Tibial nerve (tissue), 4 donors: ENCODE results near the gene FBXO8. TPM values are rescaled to one million over a fixed set of nuclear protein-coding genes. Genes with fewer than 3 reads are reported as not detected.

Source experiments
- DNase-seq, 2 donors: peaks; one replicate each; pipeline ENCODE4 v3.0.0-alpha.2; 2019; ENCODE audit warnings: low spot score in 2 of 2
- H3K27ac ChIP-seq, 4 donors: fragments of 200-600 bp; sonication (generic) in 3 of 4; one replicate each; pipeline ENCODE4 v1.5.1; 2017 to 2019; ENCODE audit warnings: mild to moderate bottlenecking in 1 of 4
- H3K27me3 ChIP-seq, 2 donors: fragments of 200-600 bp; sonication (generic) in 1 of 2; one replicate each; pipeline versions ENCODE4 v1.5.1 to v1.6.0; 2017 to 2019
- H3K36me3 ChIP-seq, 3 donors: fragments of 200-600 bp; sonication (generic); one replicate each; pipeline ENCODE4 v1.5.1; 2018 to 2019
- H3K4me1 ChIP-seq, 4 donors: fragments of 200-600 bp; sonication (generic) in 3 of 4; one replicate each; pipeline ENCODE4 v1.5.1; 2017 to 2019
- H3K4me3 ChIP-seq, 4 donors: fragments of 200-600 bp; sonication (generic) in 3 of 4; one replicate each; pipeline ENCODE4 v1.5.1; 2017 to 2019; ENCODE audit warnings: mild to moderate bottlenecking in 1 of 4, moderate library complexity in 1 of 4
- H3K9me3 ChIP-seq, 4 donors: fragments of 200-600 bp; sonication (generic) in 3 of 4; one replicate each; pipeline ENCODE4 v1.5.1; 2017 to 2019
- EP300 ChIP-seq, 2 donors: sonication (generic); formaldehyde crosslinking; IDR thresholded peaks; one replicate each; pipeline ENCODE4 v1.6.1; 2017; ENCODE audit warnings: antibody characterized with exemption in 2 of 2, mild to moderate bottlenecking in 1 of 2
- POLR2A ChIP-seq, 2 donors: fragments of 450-650 bp; IDR thresholded peaks; one replicate each; pipeline ENCODE4 v1.6.1; 2017; ENCODE audit warnings: antibody characterized with exemption in 2 of 2, mild to moderate bottlenecking in 2 of 2, moderate library complexity in 2 of 2
- WGBS, 2 donors: methylation state at CpG; one replicate each; pipeline ENCODE4 v1.1.5; 2018; 5-methylcytosine and 5-hydroxymethylcytosine counted together
- total RNA-seq, 4 donors: library from RNA; depleted of rRNA; stranded (reverse); fragments of >200 nt; gene quantifications; one replicate each; pipeline ENCODE4 v1.1.0, GENCODE V29; 2016
- TF ChIP-seq, protein P1 (sequence below), 5 experiments: fragments of 200-600 bp in 3 of 5; fragments of 450-650 bp in 2 of 5; sonication (generic) in 3 of 5; IDR thresholded peaks; one replicate each; pipeline ENCODE4 v1.5.1; 2016 to 2019; ENCODE audit warnings: antibody characterized with exemption in 5 of 5, mild to moderate bottlenecking in 3 of 5, moderate library complexity in 2 of 5

FBXO8 gene
- total RNA-seq, 4 donors from 2014 or later: 25.3 to 34.3 (median 30.3) TPM

DNA sequence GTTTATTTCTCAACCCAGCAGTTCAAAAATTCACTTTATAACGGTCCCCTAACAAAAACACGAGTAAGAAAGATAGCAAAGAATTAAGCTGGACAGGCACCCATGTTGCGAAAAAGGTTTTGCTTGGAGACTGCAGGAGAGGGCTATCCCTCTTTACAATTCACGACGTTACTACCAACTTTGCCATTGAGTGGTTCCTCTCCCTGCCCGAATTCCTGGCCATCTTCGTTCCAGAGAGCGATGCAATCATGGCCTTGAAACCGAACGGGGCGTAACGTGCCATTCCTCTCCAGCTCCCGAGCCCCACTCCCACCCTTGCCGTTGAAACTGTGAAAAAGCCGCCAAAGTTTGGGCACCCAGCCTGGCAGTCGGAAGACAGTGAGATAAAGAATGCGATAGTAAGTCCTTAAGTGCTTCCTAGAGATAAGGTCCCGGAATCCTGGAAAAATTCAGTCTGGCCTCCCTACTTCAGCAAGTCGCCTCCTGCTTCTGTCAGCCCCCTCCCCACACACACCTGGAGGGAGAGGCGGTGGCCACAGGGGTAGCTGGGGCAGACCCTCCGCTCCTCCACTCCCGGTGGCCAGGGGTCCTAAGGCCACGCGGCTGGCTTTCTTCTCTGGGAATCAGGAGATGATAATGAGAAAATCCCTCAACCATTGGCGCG, 65.2 kb downstream of the FBXO8 start:
- no peak for DNase-seq
- peaks cover 0 to 43% (median 24%) of the 10 kb centered on the region in 4 donors for H3K4me1 ChIP-seq
- H3K27ac ChIP-seq: no peak overlapping the region
- H3K27me3 ChIP-seq: peaks cover 9 to 83% of the 10 kb centered on the region in 2 donors
- H3K9me3 ChIP-seq: no peaks in the 10 kb centered on the region
- no peaks in the 10 kb centered on the region for H3K36me3 ChIP-seq
- H3K4me3 ChIP-seq: peak overlapping the region in 2 of 4 donors; percentile 4 to 37
- WGBS, 2 donors: 15 to 20% methylated on average over 26 of the region's 26 CpGs
- TF ChIP-seq POLR2A (IDR thresholded peaks at IDR 0.05): no peak
- TF ChIP-seq, protein P1, sequence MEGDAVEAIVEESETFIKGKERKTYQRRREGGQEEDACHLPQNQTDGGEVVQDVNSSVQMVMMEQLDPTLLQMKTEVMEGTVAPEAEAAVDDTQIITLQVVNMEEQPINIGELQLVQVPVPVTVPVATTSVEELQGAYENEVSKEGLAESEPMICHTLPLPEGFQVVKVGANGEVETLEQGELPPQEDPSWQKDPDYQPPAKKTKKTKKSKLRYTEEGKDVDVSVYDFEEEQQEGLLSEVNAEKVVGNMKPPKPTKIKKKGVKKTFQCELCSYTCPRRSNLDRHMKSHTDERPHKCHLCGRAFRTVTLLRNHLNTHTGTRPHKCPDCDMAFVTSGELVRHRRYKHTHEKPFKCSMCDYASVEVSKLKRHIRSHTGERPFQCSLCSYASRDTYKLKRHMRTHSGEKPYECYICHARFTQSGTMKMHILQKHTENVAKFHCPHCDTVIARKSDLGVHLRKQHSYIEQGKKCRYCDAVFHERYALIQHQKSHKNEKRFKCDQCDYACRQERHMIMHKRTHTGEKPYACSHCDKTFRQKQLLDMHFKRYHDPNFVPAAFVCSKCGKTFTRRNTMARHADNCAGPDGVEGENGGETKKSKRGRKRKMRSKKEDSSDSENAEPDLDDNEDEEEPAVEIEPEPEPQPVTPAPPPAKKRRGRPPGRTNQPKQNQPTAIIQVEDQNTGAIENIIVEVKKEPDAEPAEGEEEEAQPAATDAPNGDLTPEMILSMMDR (IDR thresholded peaks at IDR 0.05): no peak
- TF ChIP-seq EP300 (IDR thresholded peaks at IDR 0.05): no peak

DNA sequence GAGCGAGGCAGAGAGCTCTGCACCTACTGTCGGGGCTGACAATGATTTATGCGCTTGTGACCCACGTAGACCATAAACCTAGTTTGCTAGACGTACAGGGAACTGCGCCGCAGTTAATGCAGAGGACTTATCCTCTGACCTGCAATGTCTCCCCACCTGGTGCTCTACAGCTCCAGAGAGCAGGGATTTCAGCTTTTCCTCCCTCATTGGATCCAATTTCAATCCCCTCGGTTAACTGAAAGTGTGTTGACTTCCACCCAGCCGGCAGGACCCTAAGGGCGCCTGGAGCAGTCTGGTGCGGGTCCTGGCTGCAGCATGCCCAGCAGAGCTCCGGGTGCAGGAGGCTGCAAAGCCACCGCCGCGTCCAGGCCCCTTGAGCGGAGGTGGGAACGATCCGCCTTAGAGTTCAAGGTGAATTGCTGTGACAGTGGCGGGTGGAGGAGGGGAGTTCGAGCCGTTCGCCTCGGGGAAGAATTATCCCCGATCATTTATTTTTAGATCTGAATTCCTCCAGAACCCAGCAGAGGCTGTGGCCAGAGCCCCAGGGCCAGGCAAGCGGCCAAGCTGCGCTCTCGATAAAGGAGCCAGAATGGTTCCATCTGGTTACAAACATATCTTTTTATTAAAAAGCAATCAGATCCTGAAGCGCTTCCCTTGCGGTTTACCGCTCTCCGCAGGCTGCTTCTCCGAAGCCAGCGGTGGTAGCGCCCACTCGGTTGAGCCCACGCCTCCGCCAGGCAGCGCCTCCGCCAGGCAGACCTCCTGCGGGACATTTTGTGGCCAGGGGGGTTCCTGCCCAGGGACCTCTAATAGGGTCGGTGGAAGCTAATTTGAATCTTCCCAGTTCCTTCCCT, 66.0 kb downstream of the FBXO8 start:
- no peak for DNase-seq
- H3K9me3 ChIP-seq: no peaks in the 10 kb centered on the region

DNA sequence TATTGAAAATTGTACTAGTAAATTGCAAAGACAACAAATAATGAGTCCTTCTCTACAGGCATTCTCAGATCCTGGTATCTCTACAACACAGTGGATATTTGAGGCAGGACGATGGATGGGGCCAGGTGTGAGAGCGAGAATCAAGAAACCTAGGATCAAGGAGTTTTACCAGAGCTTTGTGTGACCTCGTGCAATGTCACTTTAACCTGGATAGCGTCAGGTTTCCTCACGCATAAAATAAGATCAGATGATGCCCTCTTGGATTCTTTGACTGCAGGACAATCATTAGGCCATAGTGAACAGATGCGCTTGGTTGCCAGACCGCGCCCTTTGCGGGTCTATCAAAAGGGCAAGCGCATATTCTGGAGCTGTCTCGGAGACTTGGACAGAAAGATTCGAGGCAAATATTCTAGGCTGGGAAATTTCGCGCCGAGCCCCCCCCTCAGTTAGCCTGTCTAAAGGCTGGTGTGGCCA, 66.6 kb downstream of the FBXO8 start:
- H3K4me1 ChIP-seq: peaks cover 0 to 50% (median 24%) of the 10 kb centered on the region in 4 donors
- H3K4me3 ChIP-seq: peak overlapping the region in 1 of 4 donors; percentile 37
- TF ChIP-seq, protein P1 (IDR thresholded peaks at IDR 0.05): no peak
- no peak for TF ChIP-seq EP300 (IDR thresholded peaks at IDR 0.05)
- H3K36me3 ChIP-seq: no peaks in the 10 kb centered on the region
- H3K27ac ChIP-seq: no peak overlapping the region
- H3K27me3 ChIP-seq: peaks cover 9 to 91% of the 10 kb centered on the region in 2 donors
- WGBS, 2 donors: 26 to 30% methylated on average over 15 of the region's 15 CpGs
- H3K9me3 ChIP-seq: no peaks in the 10 kb centered on the region
- DNase-seq: no peak

More for the DNA sequence above, 66.0 kb downstream of the FBXO8 start:
- 5% methylated on average over 41 of the region's 41 CpGs for WGBS, 2 donors
- Histone ChIP-seq H3K27ac (no peak overlapping the region), H3K4me3 (peak overlapping the region in 3 of 4 donors; percentile 4 to 37 (median 15)), H3K36me3 (no peaks in the 10 kb centered on the region), H3K27me3 (peaks cover 9 to 84% of the 10 kb centered on the region in 2 donors), H3K4me1 (peaks cover 0 to 44% (median 24%) of the 10 kb centered on the region in 4 donors)
- TF ChIP-seq, protein P1 (IDR thresholded peaks at IDR 0.05): no peak
- no peak for TF ChIP-seq EP300 (IDR thresholded peaks at IDR 0.05)
- no peak for TF ChIP-seq POLR2A (IDR thresholded peaks at IDR 0.05)

- WGBS, 2 donors: 11 to 21% methylated on average over 11 of the region's 11 CpGs
- no peak overlapping the region for H3K4me3 ChIP-seq
Observed at GRCh38 chr4:174215961-174216680, 67.3 kb downstream of the FBXO8 start.

More at GRCh38 chr4:174215961-174216680, 67.3 kb downstream of the FBXO8 start:
- TF ChIP-seq POLR2A (IDR thresholded peaks at IDR 0.05) (no peak), EP300 (IDR thresholded peaks at IDR 0.05) (no peak)
- TF ChIP-seq, protein P1 (IDR thresholded peaks at IDR 0.05): no peak
- peaks cover 9 to 98% of the 10 kb centered on the region in 2 donors for H3K27me3 ChIP-seq
- H3K36me3 ChIP-seq: no peaks in the 10 kb centered on the region
- no peaks in the 10 kb centered on the region for H3K9me3 ChIP-seq
- no peak overlapping the region for H3K27ac ChIP-seq
- DNase-seq: no peak
- peaks cover 0 to 55% (median 24%) of the 10 kb centered on the region in 4 donors for H3K4me1 ChIP-seq
